HTERT RPE-1 (cell line): ENCODE results near the gene RHEB.

Experiments
- in situ Hi-C: fragments of 300-500 bp; cut with MboI; formaldehyde crosslinking; loops from 4 replicates; pipeline ENCODE4 v1.14.3; 2020; ENCODE audit warnings: low sequenced_read_pairs

RHEB gene, protein sequence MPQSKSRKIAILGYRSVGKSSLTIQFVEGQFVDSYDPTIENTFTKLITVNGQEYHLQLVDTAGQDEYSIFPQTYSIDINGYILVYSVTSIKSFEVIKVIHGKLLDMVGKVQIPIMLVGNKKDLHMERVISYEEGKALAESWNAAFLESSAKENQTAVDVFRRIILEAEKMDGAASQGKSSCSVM

GRCh38 chr7:151519765-151520418, at the start of gene RHEB:
TSS of gene RHEB (minus strand) at chr7:151519895. CDS start at chr7:151519511, 384 bp downstream.
- in situ Hi-C loops = no loop called here

GRCh38 chr7:151566897-151567320, 47.2 kb upstream of the RHEB start:
- in situ Hi-C loops = no loop called here

- in situ Hi-C loops = no loop called here
Measured at GRCh38 chr7:151565541-151565940, 45.8 kb upstream of the RHEB start.

DNA sequence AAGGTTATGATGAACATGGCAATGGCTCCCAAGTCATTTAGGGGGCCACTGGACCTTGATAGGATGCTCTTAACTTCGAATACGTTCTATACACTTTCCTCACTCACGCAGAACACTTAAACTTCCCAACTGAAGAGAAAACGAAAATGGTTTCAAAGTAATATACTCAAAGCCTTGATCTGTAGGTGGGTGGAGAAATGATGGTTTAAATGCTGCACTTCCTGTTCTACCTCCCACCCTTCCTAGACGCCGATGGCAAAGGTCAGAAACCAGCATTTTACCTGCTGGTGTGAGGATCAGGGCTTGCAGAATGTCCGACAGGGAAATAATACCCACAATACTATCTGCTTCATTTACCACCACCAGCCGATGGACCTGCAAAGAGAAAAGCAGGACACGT, 40.5 kb upstream of the RHEB start:
- in situ Hi-C loops = no loop called here

GRCh38 chr7:151559557-151560183, 40.0 kb upstream of the RHEB start:
- in situ Hi-C loops = no loop called here

- in situ Hi-C loops = no loop called here
Measured at GRCh38 chr7:151558575-151558974, 38.9 kb upstream of the RHEB start.

DNA sequence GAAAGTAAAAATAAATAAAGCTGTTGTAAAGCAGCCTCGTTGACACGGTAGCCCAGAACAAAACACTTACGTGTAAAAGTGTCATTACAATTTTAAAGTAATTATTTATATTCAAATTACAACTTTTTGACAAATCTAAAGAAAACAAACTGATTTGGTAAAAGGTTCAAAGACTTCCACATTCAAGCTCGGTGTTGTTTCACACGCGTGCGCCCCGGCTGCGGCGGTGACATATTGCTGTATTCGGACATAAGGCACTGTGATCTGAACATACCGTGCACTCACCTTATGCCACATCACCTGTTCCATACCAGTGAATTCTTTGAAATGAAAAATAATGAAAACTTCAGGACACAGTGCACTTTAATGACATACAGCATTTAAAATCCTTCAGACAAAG, 36.9 kb upstream of the RHEB start:
- in situ Hi-C loops = no loop called here

DNA sequence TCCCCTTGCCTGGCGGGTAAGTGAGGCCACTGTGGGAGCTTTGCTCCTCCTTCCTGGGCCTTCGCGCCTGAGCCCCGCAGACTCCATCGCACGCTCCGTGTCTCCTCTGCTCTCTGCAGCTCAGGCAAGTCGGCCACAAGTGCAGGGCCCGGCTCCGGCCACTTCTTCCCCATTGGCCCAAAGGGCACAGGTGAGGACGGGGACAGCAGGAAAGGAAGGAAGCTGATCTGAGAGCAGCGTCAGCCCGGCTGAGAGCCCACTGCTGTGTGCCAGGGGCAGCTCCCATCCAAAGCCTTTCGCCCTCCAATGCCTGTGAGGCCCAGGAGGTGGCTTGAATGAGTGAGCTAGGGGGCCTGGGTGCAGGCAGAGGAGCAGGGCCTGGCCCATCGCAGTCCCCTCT, 33.7 kb upstream of the RHEB start:
- in situ Hi-C loops = no loop called here

GRCh38 chr7:151552352-151553028, 32.8 kb upstream of the RHEB start:
- in situ Hi-C loops = no loop called here

DNA sequence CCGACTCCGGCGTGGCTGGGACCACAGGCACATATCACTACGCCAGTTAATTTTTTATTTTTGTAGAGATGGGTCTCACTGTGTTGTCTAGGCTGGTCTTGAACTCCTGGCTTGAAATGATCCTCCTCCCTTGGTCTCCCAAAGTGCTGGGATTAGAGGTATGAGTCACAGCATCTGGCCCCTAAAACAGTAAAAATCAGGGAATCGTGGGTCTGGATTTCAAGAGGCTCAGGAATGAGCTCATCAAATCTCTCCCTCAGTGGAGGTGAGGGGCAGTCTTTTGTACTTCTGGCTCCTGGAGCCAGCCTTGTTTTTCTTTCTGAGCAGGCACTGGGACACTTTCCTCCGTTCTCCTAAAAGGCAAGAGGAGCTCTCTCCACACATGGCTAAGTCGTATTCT, 32.1 kb upstream of the RHEB start:
- in situ Hi-C loops = no loop called here

GRCh38 chr7:151550656-151551286, 31.1 kb upstream of the RHEB start:
- in situ Hi-C loops = no loop called here

GRCh38 chr7:151549644-151550043, 29.9 kb upstream of the RHEB start:
- in situ Hi-C loops = no loop called here

- in situ Hi-C loops = no loop called here
Measured at GRCh38 chr7:151549083-151549482, 29.4 kb upstream of the RHEB start.

- in situ Hi-C loops = no loop called here
Measured at GRCh38 chr7:151544183-151544582, 24.5 kb upstream of the RHEB start.

GRCh38 chr7:151542606-151543130, 23.0 kb upstream of the RHEB start:
- in situ Hi-C loops = no loop called here

GRCh38 chr7:151541709-151542499, 22.2 kb upstream of the RHEB start:
- in situ Hi-C loops = no loop called here

DNA sequence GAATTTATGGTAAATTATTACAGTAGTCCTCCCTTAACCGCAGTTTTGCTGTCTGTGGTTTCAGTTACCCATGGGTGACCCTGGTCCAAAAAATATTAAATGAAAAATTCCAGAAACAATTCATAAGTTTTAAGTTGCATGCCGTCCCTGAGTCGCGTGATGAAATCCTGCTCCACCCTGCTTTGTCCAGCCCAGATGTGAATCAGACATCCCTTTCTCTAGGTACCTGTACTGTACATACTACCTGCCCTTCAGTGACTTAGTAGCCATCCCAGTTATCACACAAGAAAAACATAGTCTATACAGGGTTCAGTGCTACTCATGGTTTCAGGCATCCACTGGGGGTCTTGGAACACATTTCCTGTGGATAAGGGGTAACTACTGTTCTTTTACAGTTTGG, 20.5 kb upstream of the RHEB start:
- in situ Hi-C loops = no loop called here

DNA sequence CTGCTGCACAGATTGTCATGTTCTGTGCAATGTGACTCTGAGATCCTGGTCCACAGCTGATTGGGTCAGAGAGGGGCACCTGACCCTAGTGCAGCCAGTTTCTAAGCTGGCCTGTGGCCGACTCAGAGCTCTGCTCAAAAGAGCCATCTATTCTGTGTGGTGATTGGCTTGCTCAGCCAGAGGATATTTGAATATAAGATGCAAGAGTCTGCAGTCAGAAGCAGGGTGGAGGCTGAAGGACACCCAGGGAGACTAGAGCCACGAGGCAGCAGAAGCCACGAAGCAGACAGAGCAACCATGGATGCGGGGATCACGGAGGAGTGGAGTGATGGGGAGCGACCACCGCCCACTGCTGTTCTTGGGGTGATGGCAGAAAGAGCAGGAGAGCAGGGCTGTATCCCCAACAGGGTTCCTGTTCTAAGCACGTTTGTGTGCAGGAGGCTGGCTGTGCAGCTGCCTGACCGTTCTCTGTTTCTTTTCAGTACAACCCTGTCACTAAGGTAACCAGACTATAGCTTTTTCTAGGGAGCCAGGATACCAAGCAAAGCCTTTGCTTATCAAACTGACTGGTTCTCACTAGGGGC, 19.5 kb upstream of the RHEB start:
- in situ Hi-C loops = no loop called here

DNA sequence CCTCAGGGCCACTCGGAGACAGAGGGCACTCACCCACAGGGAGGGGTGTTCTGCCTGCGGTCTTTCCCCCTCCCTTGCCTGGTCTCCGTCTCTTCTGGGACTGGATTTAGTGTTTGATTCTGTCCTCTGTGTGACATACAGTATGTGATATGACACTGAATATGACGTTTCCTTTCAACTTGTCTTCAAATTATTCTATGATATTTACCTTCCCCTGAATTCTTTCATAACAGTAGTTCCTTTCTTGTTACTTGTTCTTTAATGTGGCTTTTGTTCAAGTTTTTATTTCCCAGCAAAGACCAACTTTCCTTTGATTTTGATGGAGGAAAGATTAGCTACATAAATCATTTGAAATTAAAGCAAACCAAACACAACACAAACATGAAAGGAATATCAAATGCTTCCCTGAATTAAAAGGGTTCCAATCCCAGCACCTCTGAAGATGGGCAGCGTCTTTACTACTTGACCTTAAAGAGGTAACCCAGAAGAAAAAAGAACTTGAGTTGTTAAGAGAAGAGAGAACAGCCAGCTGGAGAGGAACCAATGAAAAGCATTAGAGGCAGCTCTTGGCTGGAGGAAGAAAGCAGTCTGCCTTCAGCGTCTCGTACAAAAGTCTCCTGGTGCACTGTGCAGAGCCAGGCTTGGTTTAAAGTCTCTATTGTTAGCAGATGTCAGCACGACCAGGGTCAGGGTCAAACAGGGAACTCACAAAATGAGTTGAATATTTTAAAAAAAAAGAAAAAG, 18.3 kb upstream of the RHEB start:
- in situ Hi-C loops = no loop called here
